Activated naive CD4-positive, alpha-beta T cell treated with anti-CD3 and anti-CD28 coated beads for 36 hours (primary cell): ENCODE results near the gene IMP4. TPM values are rescaled to one million over a fixed set of nuclear protein-coding genes. Genes with fewer than 3 reads are reported as not detected.
A peak's percentile ranks its signal among the peaks of the same experiment; 100 is the strongest.
"Not testable (repeated sequence)": the region's sequence is repeated elsewhere in the genome, so short reads cannot be mapped to it uniquely, and the experiment has no call there.

Experiments
- CTCF ChIA-PET: fragments of 350-600 bp; sonication (Branson Sonifier 250); formaldehyde crosslinking; loops from one replicate; lab custom pipeline; 2021; ENCODE audit warnings: antibody characterized with exemption; lab: Charles Lee
- DNase-seq: peaks from one replicate; pipeline ENCODE4 v3.0.0-alpha.2; 2020
- H3K27ac Mint-ChIP-seq: one replicate; pipeline ENCODE4 v1.8.0; 2021; ENCODE audit warnings: mild to moderate bottlenecking, mixed read lengths
- H3K27me3 Mint-ChIP-seq: one replicate; pipeline ENCODE4 v1.8.0; 2021; ENCODE audit warnings: low read depth, mixed read lengths
- H3K36me3 Mint-ChIP-seq: one replicate; pipeline ENCODE4 v1.8.0; 2021; ENCODE audit warnings: low read depth, mixed read lengths
- H3K4me1 Mint-ChIP-seq: one replicate; pipeline ENCODE4 v1.8.0; 2021; ENCODE audit warnings: low read depth, mixed read lengths
- H3K4me3 Mint-ChIP-seq: one replicate; pipeline ENCODE4 v1.8.0; 2021; ENCODE audit warnings: mild to moderate bottlenecking, moderate library complexity, mixed read lengths
- H3K9me3 Mint-ChIP-seq: one replicate; pipeline ENCODE4 v1.8.0; 2021; ENCODE audit warnings: mixed read lengths
- intact Hi-C: fragments of 100-400 bp; cut with micrococcal nuclease; formaldehyde crosslinking; loops from one replicate; pipeline ENCODE4 v1.15.1; 2023
- total RNA-seq, 2 experiments: library from RNA; stranded (reverse); gene quantifications; one replicate each; pipeline ENCODE4 v1.2.3, GENCODE V29; 2021

IMP4 gene
- total RNA-seq, 2 experiments from 2014 or later = 120 to 128 TPM

DNA sequence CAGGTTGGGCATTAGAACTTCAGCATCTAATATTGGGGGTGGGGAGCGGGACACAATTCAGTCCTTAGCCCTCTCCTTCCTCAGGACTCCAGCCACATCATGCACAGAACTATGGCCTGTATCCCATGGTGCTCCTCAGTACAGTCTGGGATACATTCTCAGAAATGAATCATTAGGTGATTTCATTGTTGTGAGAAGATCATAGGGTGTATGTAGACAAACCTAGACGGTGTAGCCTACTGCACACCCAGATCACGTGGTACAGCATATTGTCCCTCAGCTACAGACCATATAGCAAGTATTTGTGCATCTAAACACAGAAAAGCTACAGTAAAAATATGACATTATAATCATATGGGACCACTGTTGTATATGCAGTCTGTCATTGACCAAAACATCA, 23.2 kb upstream of the IMP4 start:
- Mint-ChIP-seq H3K9me3 (no peaks in the 10 kb centered on the region), H3K4me3 (no peak overlapping the region), H3K27me3 (peaks cover 10% of the 10 kb centered on the region), H3K27ac (no peak overlapping the region), H3K36me3 (no peaks in the 10 kb centered on the region), H3K4me1 (no peaks in the 10 kb centered on the region)
- DNase-seq = no peak
- intact Hi-C loops = no loop called here
- CTCF ChIA-PET = no interaction called here

GRCh38 chr2:130327703-130328527, 14.8 kb upstream of the IMP4 start:
- peaks cover 3% of the 10 kb centered on the region for H3K4me1 Mint-ChIP-seq
- no peak overlapping the region for H3K4me3 Mint-ChIP-seq
- no peaks in the 10 kb centered on the region for H3K9me3 Mint-ChIP-seq
- DNase-seq = no peak
- no peaks in the 10 kb centered on the region for H3K36me3 Mint-ChIP-seq
- no peak overlapping the region for H3K27ac Mint-ChIP-seq
- H3K27me3 Mint-ChIP-seq = peaks cover 23% of the 10 kb centered on the region
- CTCF ChIA-PET = no interaction called here
- intact Hi-C loops = no loop called here

- intact Hi-C loops = no loop called here
- Mint-ChIP-seq H3K27ac (no peak overlapping the region), H3K9me3 (no peaks in the 10 kb centered on the region), H3K4me1 (peaks cover 3% of the 10 kb centered on the region), H3K27me3 (peaks cover 23% of the 10 kb centered on the region), H3K4me3 (no peak overlapping the region), H3K36me3 (no peaks in the 10 kb centered on the region)
- DNase-seq = no peak
- CTCF ChIA-PET = no interaction called here
These were observed 14.0 kb upstream of the IMP4 start for GRCh38 chr2:130328710-130329109.

DNA sequence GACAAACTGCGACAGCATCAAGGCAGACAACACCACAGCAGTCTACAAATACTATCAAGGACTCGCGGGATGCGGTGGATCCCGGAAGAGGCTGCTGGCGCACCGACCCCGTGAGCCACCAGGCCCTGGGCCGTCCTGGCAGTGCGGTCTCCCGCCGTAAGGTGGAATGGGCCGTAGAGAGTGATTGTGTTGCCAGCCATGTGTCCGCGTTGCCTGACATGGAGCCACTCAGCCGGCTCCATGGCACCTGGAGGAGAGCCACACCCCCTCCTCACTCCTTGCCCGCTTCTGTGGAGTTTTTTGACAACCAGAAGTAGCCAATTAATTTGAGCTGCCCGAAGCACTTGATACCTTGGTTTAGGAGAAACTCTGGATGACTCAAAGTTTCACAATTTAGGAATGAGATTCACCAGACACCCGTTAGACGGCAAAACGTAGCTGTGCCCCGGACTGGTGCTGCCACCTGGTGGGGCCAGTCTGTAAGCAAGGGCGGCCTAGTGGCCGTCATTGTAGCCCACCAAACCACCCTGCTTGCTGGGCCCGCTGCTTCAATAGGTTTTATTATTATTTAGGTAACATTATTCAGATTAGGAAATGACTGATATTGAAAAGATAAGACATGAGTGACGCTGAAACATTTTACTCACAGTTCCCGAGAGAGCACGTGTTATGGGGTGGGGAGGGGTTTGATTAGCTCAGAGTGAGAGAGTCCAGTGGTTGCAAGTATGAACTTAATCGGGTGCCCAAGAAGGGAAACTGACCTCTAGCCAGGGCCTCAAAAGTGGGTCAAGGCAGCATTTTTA, 10.2 kb upstream of the IMP4 start:
- CTCF ChIA-PET = interaction anchor here (0.6 to 1.9 kb wide), 9 partner anchors 9 to 653 kb away, joined by 3 to 19 read pairs (median 4); partner anchors contain the start of gene IMP4
- H3K36me3 Mint-ChIP-seq = no peaks in the 10 kb centered on the region

GRCh38 chr2:130333253-130333652, 9.4 kb upstream of the IMP4 start:
- H3K4me1 Mint-ChIP-seq, H3K36me3 Mint-ChIP-seq, H3K9me3 Mint-ChIP-seq, H3K4me3 Mint-ChIP-seq, H3K27ac Mint-ChIP-seq, DNase-seq: not testable (repeated sequence)
- intact Hi-C loops = loop anchor here (10.0 kb wide), 2 partner anchors 178 to 408 kb away; no protein-coding TSS in a partner anchor
- peaks cover 17% of the 10 kb centered on the region for H3K27me3 Mint-ChIP-seq
- CTCF ChIA-PET = interaction anchor here (0.7 to 1.9 kb wide), 7 partner anchors 8 to 987 kb away, joined by 3 to 19 read pairs (median 3); partner anchors contain the start of gene IMP4

More for the DNA sequence above, 10.2 kb upstream of the IMP4 start:
- peaks cover 3% of the 10 kb centered on the region for H3K4me1 Mint-ChIP-seq
- H3K27ac Mint-ChIP-seq = no peak overlapping the region
- H3K4me3 Mint-ChIP-seq = no peak overlapping the region
- H3K9me3 Mint-ChIP-seq = no peaks in the 10 kb centered on the region
- intact Hi-C loops = loop anchor here (1.0 to 10.0 kb wide), 3 partner anchors 151 to 408 kb away; partner anchors contain the start of gene SMPD4
- peak; percentile 77 for DNase-seq
- H3K27me3 Mint-ChIP-seq = peaks cover 17% of the 10 kb centered on the region

GRCh38 chr2:130334026-130334425, 8.7 kb upstream of the IMP4 start:
- Mint-ChIP-seq H3K4me1 (peaks cover 6% of the 10 kb centered on the region), H3K9me3 (no peaks in the 10 kb centered on the region), H3K27ac (no peak overlapping the region), H3K36me3 (peaks cover 9% of the 10 kb centered on the region), H3K27me3 (peaks cover 13% of the 10 kb centered on the region), H3K4me3 (no peak overlapping the region)
- DNase-seq = no peak
- CTCF ChIA-PET = interaction anchor here (0.8 to 1.9 kb wide), 3 partner anchors 8 to 20 kb away, joined by 3 to 19 read pairs (median 4); partner anchors contain the start of gene IMP4
- intact Hi-C loops = loop anchor here (10.0 kb wide), 2 partner anchors 179 to 409 kb away; no protein-coding TSS in a partner anchor

- Mint-ChIP-seq H3K27ac (no peak overlapping the region), H3K9me3 (no peaks in the 10 kb centered on the region), H3K36me3 (peaks cover 17% of the 10 kb centered on the region), H3K4me1 (peaks cover 6% of the 10 kb centered on the region), H3K27me3 (peaks cover 13% of the 10 kb centered on the region), H3K4me3 (no peak overlapping the region)
- intact Hi-C loops = loop anchor here (10.0 kb wide), 2 partner anchors 180 to 410 kb away; no protein-coding TSS in a partner anchor
- no peak for DNase-seq
- CTCF ChIA-PET = no interaction called here
These were observed 7.5 kb upstream of the IMP4 start for GRCh38 chr2:130335226-130335625.

GRCh38 chr2:130336150-130336876, 6.4 kb upstream of the IMP4 start:
- CTCF ChIA-PET = interaction anchor here (0.8 kb wide), 1 partner anchor 412 kb away, joined by 3 read pairs; no protein-coding TSS in a partner anchor
- Mint-ChIP-seq H3K4me1 (peaks cover 10% of the 10 kb centered on the region), H3K27me3 (peaks cover 7% of the 10 kb centered on the region), H3K27ac (no peak overlapping the region), H3K4me3 (no peak overlapping the region), H3K36me3 (peaks cover 17% of the 10 kb centered on the region), H3K9me3 (no peaks in the 10 kb centered on the region)
- intact Hi-C loops = loop anchor here (10.0 kb wide), 2 partner anchors 182 to 412 kb away; no protein-coding TSS in a partner anchor
- no peak for DNase-seq

DNA sequence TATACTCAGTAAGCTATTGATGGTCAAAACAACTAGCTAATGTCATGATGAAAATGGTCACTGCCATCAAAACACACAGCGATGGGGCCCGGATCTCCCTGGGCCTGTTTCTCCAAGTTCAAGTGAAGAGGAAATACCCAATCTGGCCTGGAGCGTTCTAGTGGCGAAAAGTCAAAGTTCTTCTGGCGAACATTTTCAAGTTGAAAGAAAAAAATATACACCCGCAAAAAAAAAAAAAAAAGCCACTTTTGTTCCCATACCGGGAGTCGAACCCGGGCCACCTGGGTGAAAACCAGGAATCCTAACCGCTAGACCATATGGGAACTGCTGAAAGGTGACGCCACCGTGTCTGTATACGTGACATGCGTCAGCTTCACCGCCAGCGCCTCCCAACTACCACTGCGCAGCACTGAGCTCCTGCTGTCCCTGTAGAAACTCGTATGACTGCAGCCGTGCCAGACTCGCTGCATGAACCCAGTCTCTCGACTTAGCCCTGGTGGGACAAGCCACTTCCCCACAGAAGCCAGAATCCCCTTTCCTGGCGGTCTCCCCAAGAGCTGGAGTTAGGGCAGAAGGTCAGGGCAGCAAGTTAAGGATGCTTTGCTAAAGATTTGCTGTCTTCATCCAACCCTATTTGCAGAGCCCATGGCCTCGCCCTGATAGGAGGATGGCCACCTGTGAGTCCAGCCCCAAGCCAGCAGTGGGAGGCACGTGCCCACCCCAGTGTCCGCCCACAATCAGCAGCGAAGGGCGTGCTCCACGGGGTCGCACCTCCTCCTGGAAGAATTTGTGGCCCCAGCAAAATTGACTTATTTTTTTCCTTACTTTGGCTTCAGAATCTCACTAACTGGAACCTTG, 5.6 kb upstream of the IMP4 start:
- Mint-ChIP-seq H3K36me3 (peaks cover 19% of the 10 kb centered on the region), H3K4me1 (peaks cover 15% of the 10 kb centered on the region), H3K27ac (peak overlapping the region; percentile 67), H3K27me3 (peaks cover 4% of the 10 kb centered on the region), H3K4me3 (no peak overlapping the region), H3K9me3 (no peaks in the 10 kb centered on the region)
- peak; percentile 68 for DNase-seq
- intact Hi-C loops = loop anchor here (10.0 kb wide), 2 partner anchors 182 to 412 kb away; no protein-coding TSS in a partner anchor
- CTCF ChIA-PET = no interaction called here

- no peak overlapping the region for H3K27ac Mint-ChIP-seq
- no peak for DNase-seq
- peaks cover 21% of the 10 kb centered on the region for H3K36me3 Mint-ChIP-seq
- no peaks in the 10 kb centered on the region for H3K9me3 Mint-ChIP-seq
- H3K4me3 Mint-ChIP-seq = no peak overlapping the region
- intact Hi-C loops = loop anchor here (10.0 kb wide), 2 partner anchors 183 to 413 kb away; no protein-coding TSS in a partner anchor
- CTCF ChIA-PET = no interaction called here
- H3K4me1 Mint-ChIP-seq = peaks cover 13% of the 10 kb centered on the region
- H3K27me3 Mint-ChIP-seq = no peaks in the 10 kb centered on the region
These were observed 4.9 kb upstream of the IMP4 start for GRCh38 chr2:130337735-130338325.
